Measurements from ENCODE around the gene PBX4.
"Not testable (repeated sequence)": the region's sequence is repeated elsewhere in the genome, so short reads cannot be mapped to it uniquely, and the experiment has no call there.

The PBX4 gene

DNA sequence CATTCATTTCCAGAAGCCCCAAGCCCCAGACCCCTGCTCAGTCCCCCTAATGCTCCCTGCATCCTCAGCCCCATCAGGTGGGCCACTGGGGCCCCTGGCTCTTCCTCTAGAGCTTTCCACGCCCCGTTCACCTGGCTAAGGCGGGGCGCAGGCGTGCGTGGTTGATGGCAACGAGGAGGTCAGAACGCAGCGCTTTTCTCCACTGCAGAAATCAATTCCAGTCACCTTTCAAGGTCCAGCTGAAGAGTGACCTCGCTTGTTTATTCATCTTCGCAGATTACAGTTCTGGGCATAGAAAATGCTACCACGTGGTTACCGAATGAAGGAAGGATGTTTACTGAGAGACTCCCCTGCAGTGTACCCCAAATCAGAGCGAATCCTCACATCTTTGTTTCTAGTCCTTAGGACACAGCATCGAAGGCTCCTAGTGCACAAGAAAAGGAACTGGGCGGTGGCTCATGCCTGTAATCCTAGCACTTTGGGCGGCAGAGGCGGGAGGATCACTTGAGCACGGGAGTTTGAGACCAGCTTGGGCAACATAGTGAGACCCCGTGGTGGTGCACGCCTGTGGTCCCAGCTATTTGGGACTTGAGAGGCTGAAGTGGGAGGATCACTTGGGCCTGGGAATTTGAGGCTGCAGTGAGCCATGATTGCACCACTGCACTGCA, 828 bp upstream of the PBX4 start:
- TF ChIP-seq, protein P1, sequence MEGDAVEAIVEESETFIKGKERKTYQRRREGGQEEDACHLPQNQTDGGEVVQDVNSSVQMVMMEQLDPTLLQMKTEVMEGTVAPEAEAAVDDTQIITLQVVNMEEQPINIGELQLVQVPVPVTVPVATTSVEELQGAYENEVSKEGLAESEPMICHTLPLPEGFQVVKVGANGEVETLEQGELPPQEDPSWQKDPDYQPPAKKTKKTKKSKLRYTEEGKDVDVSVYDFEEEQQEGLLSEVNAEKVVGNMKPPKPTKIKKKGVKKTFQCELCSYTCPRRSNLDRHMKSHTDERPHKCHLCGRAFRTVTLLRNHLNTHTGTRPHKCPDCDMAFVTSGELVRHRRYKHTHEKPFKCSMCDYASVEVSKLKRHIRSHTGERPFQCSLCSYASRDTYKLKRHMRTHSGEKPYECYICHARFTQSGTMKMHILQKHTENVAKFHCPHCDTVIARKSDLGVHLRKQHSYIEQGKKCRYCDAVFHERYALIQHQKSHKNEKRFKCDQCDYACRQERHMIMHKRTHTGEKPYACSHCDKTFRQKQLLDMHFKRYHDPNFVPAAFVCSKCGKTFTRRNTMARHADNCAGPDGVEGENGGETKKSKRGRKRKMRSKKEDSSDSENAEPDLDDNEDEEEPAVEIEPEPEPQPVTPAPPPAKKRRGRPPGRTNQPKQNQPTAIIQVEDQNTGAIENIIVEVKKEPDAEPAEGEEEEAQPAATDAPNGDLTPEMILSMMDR (IDR thresholded peaks at IDR 0.05): no peak
- peaks cover 28% of the 10 kb centered on the region for H3K36me3 ChIP-seq
- H3K27ac ChIP-seq: peak overlapping the region; percentile 41
- peaks cover 13 to 17% of the 10 kb centered on the region in 2 experiments for H3K4me1 ChIP-seq (ENCODE audit: control insufficient read depth in 1 of 2, insufficient read depth in 1 of 2, low read depth in 1 of 2, low read length in 1 of 2)
- H3K9me3 ChIP-seq: no peaks in the 10 kb centered on the region
- H3K4me3 ChIP-seq (ENCODE audit: low read depth in 1 of 2, low read length in 1 of 2): peak overlapping the region; percentile 57 to 64
- H3K27me3 ChIP-seq: peaks cover 9% of the 10 kb centered on the region

GRCh38 chr19:19615086-19615485, 3.4 kb downstream of the PBX4 start:
- Histone ChIP-seq H3K27me3 (peaks cover 9% of the 10 kb centered on the region), H3K4me1 (ENCODE audit: control insufficient read depth in 1 of 2, insufficient read depth in 1 of 2, low read depth in 1 of 2, low read length in 1 of 2) (peaks cover 13 to 17% of the 10 kb centered on the region in 2 experiments), H3K27ac (no peak overlapping the region), H3K4me3 (ENCODE audit: low read depth in 1 of 2, low read length in 1 of 2) (no peak overlapping the region), H3K9me3 (no peaks in the 10 kb centered on the region), H3K36me3 (no peaks in the 10 kb centered on the region)
- TF ChIP-seq, protein P1 (IDR thresholded peaks at IDR 0.05): no peak

DNA sequence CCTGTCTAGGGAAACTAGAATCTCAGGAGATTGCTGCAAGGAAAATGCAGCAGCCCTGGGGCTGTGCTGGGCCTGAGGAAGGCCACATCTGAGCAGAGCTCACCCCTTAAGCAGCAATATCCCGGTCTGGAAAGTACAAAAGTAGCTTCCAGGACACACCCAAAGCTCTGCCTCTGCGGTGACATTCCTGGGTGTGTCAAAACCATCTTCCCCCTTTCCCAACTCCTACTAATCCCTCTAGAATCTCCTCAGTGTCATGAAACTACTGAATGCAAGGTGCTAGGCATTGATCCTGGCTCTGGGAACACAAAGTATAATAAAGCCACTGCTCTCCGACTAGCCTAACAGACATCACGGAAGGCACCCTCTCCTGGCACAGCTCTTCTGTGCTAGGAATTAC, 5.0 kb downstream of the PBX4 start:
- TF ChIP-seq, protein P1 (IDR thresholded peaks at IDR 0.05): no peak
- H3K27me3 ChIP-seq: peaks cover 9% of the 10 kb centered on the region
- peaks cover 6 to 8% of the 10 kb centered on the region in 2 experiments for H3K4me1 ChIP-seq (ENCODE audit: control insufficient read depth in 1 of 2, insufficient read depth in 1 of 2, low read depth in 1 of 2, low read length in 1 of 2)
- no peaks in the 10 kb centered on the region for H3K36me3 ChIP-seq
- H3K9me3 ChIP-seq: no peaks in the 10 kb centered on the region
- no peak overlapping the region for H3K4me3 ChIP-seq (ENCODE audit: low read depth in 1 of 2, low read length in 1 of 2)
- no peak overlapping the region for H3K27ac ChIP-seq

DNA sequence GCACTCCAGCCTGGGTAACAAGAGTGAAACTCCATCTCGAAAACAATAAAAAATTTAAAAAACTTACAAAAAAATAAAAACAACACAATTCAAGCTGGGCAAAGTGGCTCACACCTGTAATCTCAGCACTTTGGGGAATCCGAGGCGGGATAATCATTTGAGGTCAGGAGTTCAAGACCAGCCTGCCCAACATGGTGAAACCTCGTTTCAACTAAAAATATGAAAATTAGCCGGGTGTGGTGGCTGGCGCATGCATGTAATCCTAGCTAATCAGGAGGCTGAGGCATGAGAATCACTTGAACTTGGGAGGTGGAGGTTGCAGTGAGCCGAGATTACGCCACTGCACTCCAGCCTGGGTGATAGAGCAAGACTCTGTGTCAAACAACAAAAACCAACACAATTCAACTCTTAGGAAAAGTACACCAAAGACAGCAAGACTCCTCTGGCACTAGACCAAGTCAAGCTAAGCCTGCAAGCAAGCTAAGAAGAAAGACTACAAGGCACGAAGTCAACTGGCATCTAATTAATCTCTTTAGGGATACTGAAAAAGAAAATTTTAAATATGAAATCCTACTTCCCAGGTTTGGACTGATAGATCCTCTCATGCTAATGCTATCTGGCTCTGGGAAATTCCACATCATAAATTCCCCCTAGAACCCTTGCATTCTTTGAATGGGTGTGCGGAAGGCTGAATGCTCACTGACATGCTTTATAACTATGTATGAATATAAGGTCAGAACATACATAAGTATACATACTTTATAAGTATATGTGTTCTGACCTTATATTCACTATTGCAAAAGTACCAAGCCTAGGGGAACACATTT, 7.9 kb downstream of the PBX4 start:
- Histone ChIP-seq H3K27me3 (no peaks in the 10 kb centered on the region), H3K4me1 (ENCODE audit: control insufficient read depth in 1 of 2, insufficient read depth in 1 of 2, low read depth in 1 of 2, low read length in 1 of 2) (no peaks in the 10 kb centered on the region), H3K4me3 (ENCODE audit: low read depth in 1 of 2, low read length in 1 of 2) (no peak overlapping the region), H3K27ac (no peak overlapping the region), H3K36me3 (no peaks in the 10 kb centered on the region), H3K9me3 (no peaks in the 10 kb centered on the region)
- TF ChIP-seq, protein P1 (IDR thresholded peaks at IDR 0.05): no peak

DNA sequence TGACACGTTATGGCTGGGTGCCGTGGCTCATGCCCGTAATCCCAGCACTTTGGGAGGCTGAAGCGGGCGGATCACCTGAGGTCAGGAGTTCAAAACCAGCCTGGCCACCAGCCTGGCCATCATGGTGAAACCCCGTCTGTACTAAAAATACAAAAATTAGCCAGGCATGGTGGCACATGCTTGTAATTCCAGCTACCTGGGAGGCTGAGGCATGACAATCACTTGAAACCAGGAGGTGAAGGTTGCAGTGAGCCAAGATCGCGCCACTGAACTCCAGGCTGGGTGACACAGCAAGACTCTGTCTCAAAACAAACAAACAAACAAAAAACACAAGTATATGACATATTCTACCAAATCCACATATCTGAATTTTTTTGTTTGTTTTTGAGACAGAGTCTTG, 11.8 kb downstream of the PBX4 start:
- H3K27ac ChIP-seq; H3K4me1 ChIP-seq (ENCODE audit: control insufficient read depth in 1 of 2, insufficient read depth in 1 of 2, low read depth in 1 of 2, low read length in 1 of 2); H3K4me3 ChIP-seq (ENCODE audit: low read depth in 1 of 2, low read length in 1 of 2); H3K9me3 ChIP-seq; H3K27me3 ChIP-seq; H3K36me3 ChIP-seq: not testable (repeated sequence)

DNA sequence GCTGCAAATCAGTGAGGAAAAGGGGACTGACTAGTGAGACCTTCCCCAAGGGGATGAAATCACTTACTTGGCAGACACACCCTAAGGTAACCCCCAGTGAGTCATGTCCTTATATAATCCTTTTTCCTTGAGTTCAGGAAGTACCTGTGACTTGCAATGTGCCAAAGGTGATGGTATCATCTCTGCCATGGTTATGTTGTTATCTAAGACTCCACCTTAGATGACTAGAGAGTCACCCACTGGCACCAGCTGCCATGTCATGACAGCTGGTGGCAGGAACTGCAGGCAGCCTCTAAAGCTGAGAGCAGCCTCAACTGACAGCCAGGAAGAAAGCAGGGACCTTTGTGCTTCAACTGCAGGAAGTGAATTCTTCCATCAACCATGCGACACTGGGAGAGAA, 12.5 kb downstream of the PBX4 start:
- Histone ChIP-seq H3K4me3 (ENCODE audit: low read depth in 1 of 2, low read length in 1 of 2) (no peak overlapping the region), H3K27ac (no peak overlapping the region), H3K9me3 (no peaks in the 10 kb centered on the region), H3K27me3 (no peaks in the 10 kb centered on the region), H3K36me3 (no peaks in the 10 kb centered on the region), H3K4me1 (ENCODE audit: control insufficient read depth in 1 of 2, insufficient read depth in 1 of 2, low read depth in 1 of 2, low read length in 1 of 2) (no peaks in the 10 kb centered on the region)
- TF ChIP-seq, protein P1 (IDR thresholded peaks at IDR 0.05): no peak

Measured in neutrophil (primary cell).